HCT116 (cell line): ENCODE results near the gene UNC5C. TPM values are rescaled to one million over a fixed set of nuclear protein-coding genes. Genes with fewer than 3 reads are reported as not detected.
A peak's percentile ranks its signal among the peaks of the same experiment; 100 is the strongest.

Experiments used
- ATAC-seq: fragments of 200-7000 bp; cut with Tn5 transposase; 2 replicates; pipeline ENCODE4 v1.9.1; 2020; ENCODE audit warnings: mild to moderate bottlenecking, moderate library complexity
- BruUV-seq: library from RNA; stranded (reverse); fragments of 400-500 nt; replicated peaks from 2 replicates; lab custom pipeline; 2021; lab: Mats Ljungman, UMichigan
- CTCF ChIA-PET: fragments of 300-600 bp; sonication (Branson Sonifier 250); formaldehyde crosslinking; loops from one replicate; lab custom pipeline; 2021; ENCODE audit warnings: antibody characterized with exemption; lab: Charles Lee
- POLR2A ChIA-PET: fragments of 300-600, 350-600 bp; sonication (Branson Sonifier 250); formaldehyde crosslinking; loops from one replicate; lab custom pipeline; 2021; ENCODE audit warnings: antibody characterized with exemption; lab: Charles Lee
- RAD21 ChIA-PET, 2 experiments: fragments of 300-600 bp; sonication (Branson Sonifier 250); formaldehyde crosslinking; loops; one replicate each; lab custom pipeline; 2023; ENCODE audit warnings: low total read pairs in 2 of 2; ENCODE audit not compliant: uncharacterized antibody in 2 of 2, unreplicated experiment in 2 of 2, low non-redundant PET in 1 of 2; lab: Charles Lee
- DNase-seq: peaks from one replicate; pipeline ENCODE4 v3.0.0-alpha.2; 2010; ENCODE audit warnings: low read depth, low spot score
- H2AFZ ChIP-seq: fragments of 200-600 bp; shearing (Covaris generic), sonication (generic); 2 replicates; pipeline ENCODE4 v1.6.1; 2017; ENCODE audit warnings: low read depth, mixed run types, mixed read lengths, antibody characterized with exemption, low read length; ENCODE audit not compliant: poor library complexity, severe bottlenecking
- H3K27ac ChIP-seq: 2 replicates; pipeline ENCODE4 v1.5.1; 2012; ENCODE audit warnings: low read depth, low read length
- H3K27me3 ChIP-seq: fragments of 200-600 bp; sonication (generic); 2 replicates; pipeline ENCODE4 v1.6.1; 2016; ENCODE audit warnings: mixed run types, low read length, mixed read lengths; ENCODE audit not compliant: insufficient read depth
- H3K36me3 ChIP-seq, 2 experiments: fragments of 200-500 bp in 1 of 2; fragments of 200-600 bp in 1 of 2; sonication (Bioruptor generic) in 1 of 2; sonication (generic) in 1 of 2; 2 replicates each; pipeline versions ENCODE4 v1.5.1 to v1.6.1; 2014 to 2016; ENCODE audit warnings: low read length in 2 of 2, inconsistent platforms in 1 of 2, mixed read lengths in 1 of 2, mixed run types in 1 of 2; ENCODE audit not compliant: insufficient read depth in 2 of 2, control insufficient read depth in 1 of 2
- H3K4me1 ChIP-seq, 2 experiments: fragments of 200-600 bp in 1 of 2; sonication (generic) in 1 of 2; 2 replicates each; pipeline versions ENCODE4 v1.5.1 to v1.6.1; 2012 to 2017; ENCODE audit warnings: low read length in 2 of 2, inconsistent platforms in 1 of 2, mild to moderate bottlenecking in 1 of 2, mixed read lengths in 1 of 2, mixed run types in 1 of 2, moderate library complexity in 1 of 2; ENCODE audit not compliant: insufficient read depth in 2 of 2, control insufficient read depth in 1 of 2
- H3K4me2 ChIP-seq: fragments of 200-600 bp; sonication (generic); 2 replicates; pipeline ENCODE4 v1.6.1; 2017; ENCODE audit warnings: mixed run types, low read length, mixed read lengths
- H3K4me3 ChIP-seq, 2 experiments: fragments of 200-600 bp in 1 of 2; sonication (generic) in 1 of 2; replicated peaks in 1 of 2; 2 replicates each; pipeline ENCODE4 v1.5.1; 2011 to 2016; ENCODE audit warnings: low read length in 2 of 2, control low read depth in 1 of 2, low read depth in 1 of 2, mild to moderate bottlenecking in 1 of 2, mixed read lengths in 1 of 2, mixed run types in 1 of 2
- H3K79me2 ChIP-seq: fragments of 200-600 bp; sonication (generic); 2 replicates; pipeline ENCODE4 v1.6.1; 2017; ENCODE audit warnings: mild to moderate bottlenecking, mixed run types, low read length, moderate library complexity, mixed read lengths; ENCODE audit not compliant: insufficient read depth
- H3K9ac ChIP-seq: fragments of 200-600 bp; sonication (generic); 2 replicates; pipeline ENCODE4 v1.6.1; 2016; ENCODE audit warnings: low read length, mixed read lengths
- H3K9me2 ChIP-seq: fragments of 200-600 bp; sonication (generic), shearing (Covaris generic); 2 replicates; pipeline ENCODE4 v1.6.1; 2017; ENCODE audit warnings: mixed run types, mild to moderate bottlenecking, moderate library complexity; ENCODE audit not compliant: insufficient read depth
- H3K9me3 ChIP-seq, 2 experiments: fragments of 200-500 bp in 1 of 2; fragments of 200-600 bp in 1 of 2; sonication (Bioruptor generic) in 1 of 2; sonication (generic) in 1 of 2; 2 replicates each; pipeline ENCODE4 v1.6.1; 2014 to 2017; ENCODE audit warnings: low read length in 2 of 2, mixed read lengths in 2 of 2, inconsistent platforms in 1 of 2, low read depth in 1 of 2, mild to moderate bottlenecking in 1 of 2, mixed run types in 1 of 2, moderate library complexity in 1 of 2; ENCODE audit not compliant: control insufficient read depth in 1 of 2, insufficient read depth in 1 of 2
- H4K20me1 ChIP-seq: fragments of 200-600 bp; sonication (generic), shearing (Covaris generic); 2 replicates; pipeline ENCODE4 v1.6.1; 2017; ENCODE audit warnings: mixed run types, mild to moderate bottlenecking, moderate library complexity; ENCODE audit not compliant: insufficient read depth
- POLR2A ChIP-seq: IDR thresholded peaks from 2 replicates; pipeline ENCODE4 v1.7.0; 2011; ENCODE audit warnings: borderline replicate concordance; ENCODE audit not compliant: insufficient read depth, insufficient read length; ENCODE audit errors: extremely low read depth
- SRF ChIP-seq: IDR thresholded peaks from 2 replicates; pipeline ENCODE4 v1.6.1; 2012; ENCODE audit warnings: low read depth
- ZNF274 ChIP-seq: fragments of 200-500 bp; sonication (Bioruptor generic); IDR thresholded peaks from 2 replicates; pipeline ENCODE4 v1.6.1; 2014; ENCODE audit warnings: mild to moderate bottlenecking, low read depth, low read length, inconsistent platforms
- intact Hi-C: fragments of 100-400 bp; cut with micrococcal nuclease; formaldehyde crosslinking; loops from 2 replicates; pipeline ENCODE4 v1.10.0; 2022
- total RNA-seq: library from RNA; stranded (reverse); gene quantifications from one replicate; pipeline ENCODE4 v1.2.1, GENCODE V29; 2021; ENCODE audit not compliant: unreplicated experiment
- TF ChIP-seq, protein P1 (sequence below): IDR thresholded peaks from 2 replicates; pipeline ENCODE4 v1.6.1; 2011; ENCODE audit warnings: mild to moderate bottlenecking, low read length, moderate library complexity; ENCODE audit not compliant: insufficient replicate concordance; ENCODE audit errors: extremely low read depth
- TF ChIP-seq, protein P2 (sequence below), 3 experiments: fragments of 200-600 bp in 1 of 3; sonication (generic) in 1 of 3; IDR thresholded peaks in 2 of 3; conservative IDR thresholded peaks in 1 of 3; 2 replicates each; pipeline ENCODE4 v1.5.1; 2012 to 2017; ENCODE audit warnings: low read depth in 2 of 3, low read length in 2 of 3, antibody characterized with exemption in 1 of 3, borderline replicate concordance in 1 of 3, control low read depth in 1 of 3, mild to moderate bottlenecking in 1 of 3, mixed read lengths in 1 of 3, mixed run types in 1 of 3, moderate library complexity in 1 of 3; ENCODE audit not compliant: insufficient read depth in 1 of 3

The UNC5C gene
- total RNA-seq, 1 experiment from 2014 or later = not detected

DNA sequence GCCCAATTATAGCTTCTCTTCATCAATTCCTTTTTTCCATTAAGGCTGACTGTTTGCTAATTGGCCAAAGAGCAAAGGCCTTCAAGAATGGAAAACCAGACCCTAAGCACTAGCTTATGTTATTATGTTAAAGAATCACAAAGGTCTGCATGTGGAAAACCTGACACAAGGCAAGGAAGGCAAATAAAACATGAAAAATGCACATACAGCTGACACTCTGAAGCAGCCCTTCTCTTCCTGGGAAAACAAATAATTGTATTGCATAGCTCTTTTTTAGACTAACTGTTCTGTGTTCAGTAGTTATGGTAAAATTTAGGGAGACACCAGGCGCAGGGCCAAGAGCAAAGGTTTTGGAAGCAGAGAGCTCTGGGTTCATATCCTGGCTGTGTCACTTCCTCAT, 223.1 kb downstream of the UNC5C start:
- H3K9me3 ChIP-seq = no peaks in the 10 kb centered on the region
- H3K4me2 ChIP-seq = no peak overlapping the region
- no peaks in the 10 kb centered on the region for H4K20me1 ChIP-seq
- H3K9ac ChIP-seq = no peak overlapping the region
- H3K27me3 ChIP-seq = no peaks in the 10 kb centered on the region
- no peak for TF ChIP-seq POLR2A
- TF ChIP-seq, protein P1, sequence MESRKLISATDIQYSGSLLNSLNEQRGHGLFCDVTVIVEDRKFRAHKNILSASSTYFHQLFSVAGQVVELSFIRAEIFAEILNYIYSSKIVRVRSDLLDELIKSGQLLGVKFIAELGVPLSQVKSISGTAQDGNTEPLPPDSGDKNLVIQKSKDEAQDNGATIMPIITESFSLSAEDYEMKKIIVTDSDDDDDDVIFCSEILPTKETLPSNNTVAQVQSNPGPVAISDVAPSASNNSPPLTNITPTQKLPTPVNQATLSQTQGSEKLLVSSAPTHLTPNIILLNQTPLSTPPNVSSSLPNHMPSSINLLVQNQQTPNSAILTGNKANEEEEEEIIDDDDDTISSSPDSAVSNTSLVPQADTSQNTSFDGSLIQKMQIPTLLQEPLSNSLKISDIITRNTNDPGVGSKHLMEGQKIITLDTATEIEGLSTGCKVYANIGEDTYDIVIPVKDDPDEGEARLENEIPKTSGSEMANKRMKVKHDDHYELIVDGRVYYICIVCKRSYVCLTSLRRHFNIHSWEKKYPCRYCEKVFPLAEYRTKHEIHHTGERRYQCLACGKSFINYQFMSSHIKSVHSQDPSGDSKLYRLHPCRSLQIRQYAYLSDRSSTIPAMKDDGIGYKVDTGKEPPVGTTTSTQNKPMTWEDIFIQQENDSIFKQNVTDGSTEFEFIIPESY = no peak
- TF ChIP-seq, protein P2, sequence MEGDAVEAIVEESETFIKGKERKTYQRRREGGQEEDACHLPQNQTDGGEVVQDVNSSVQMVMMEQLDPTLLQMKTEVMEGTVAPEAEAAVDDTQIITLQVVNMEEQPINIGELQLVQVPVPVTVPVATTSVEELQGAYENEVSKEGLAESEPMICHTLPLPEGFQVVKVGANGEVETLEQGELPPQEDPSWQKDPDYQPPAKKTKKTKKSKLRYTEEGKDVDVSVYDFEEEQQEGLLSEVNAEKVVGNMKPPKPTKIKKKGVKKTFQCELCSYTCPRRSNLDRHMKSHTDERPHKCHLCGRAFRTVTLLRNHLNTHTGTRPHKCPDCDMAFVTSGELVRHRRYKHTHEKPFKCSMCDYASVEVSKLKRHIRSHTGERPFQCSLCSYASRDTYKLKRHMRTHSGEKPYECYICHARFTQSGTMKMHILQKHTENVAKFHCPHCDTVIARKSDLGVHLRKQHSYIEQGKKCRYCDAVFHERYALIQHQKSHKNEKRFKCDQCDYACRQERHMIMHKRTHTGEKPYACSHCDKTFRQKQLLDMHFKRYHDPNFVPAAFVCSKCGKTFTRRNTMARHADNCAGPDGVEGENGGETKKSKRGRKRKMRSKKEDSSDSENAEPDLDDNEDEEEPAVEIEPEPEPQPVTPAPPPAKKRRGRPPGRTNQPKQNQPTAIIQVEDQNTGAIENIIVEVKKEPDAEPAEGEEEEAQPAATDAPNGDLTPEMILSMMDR (IDR thresholded peaks at IDR 0.05 in 2 of 3, conservative IDR thresholded peaks at IDR 0.05 in 1 of 3; ENCODE audit: borderline replicate concordance in 1 of 3, insufficient read depth in 1 of 3, low read depth in 2 of 3, low read length in 2 of 3) = no peak
- no peak for TF ChIP-seq SRF
- TF ChIP-seq ZNF274 = no peak
- H2AFZ ChIP-seq = peak overlapping the region; percentile 8
- H3K79me2 ChIP-seq = no peaks in the 10 kb centered on the region
- ChIA-PET RAD21 (no interaction called here), POLR2A (no interaction called here), CTCF (no interaction called here)
- DNase-seq (no peak), ATAC-seq (no peak)
- no peak overlapping the region for H3K4me3 ChIP-seq
- intact Hi-C loops = no loop called here
- no peaks in the 10 kb centered on the region for H3K36me3 ChIP-seq
- H3K9me2 ChIP-seq = no peaks in the 10 kb centered on the region
- no TSS peak for BruUV-seq
- H3K27ac ChIP-seq = no peak overlapping the region
- no peaks in the 10 kb centered on the region for H3K4me1 ChIP-seq
